ENCODE measurements around the gene PDE8A.
"Not testable (repeated sequence)": the region's sequence is repeated elsewhere in the genome, so short reads cannot be mapped to it uniquely, and the experiment has no call there.

The PDE8A gene

DNA sequence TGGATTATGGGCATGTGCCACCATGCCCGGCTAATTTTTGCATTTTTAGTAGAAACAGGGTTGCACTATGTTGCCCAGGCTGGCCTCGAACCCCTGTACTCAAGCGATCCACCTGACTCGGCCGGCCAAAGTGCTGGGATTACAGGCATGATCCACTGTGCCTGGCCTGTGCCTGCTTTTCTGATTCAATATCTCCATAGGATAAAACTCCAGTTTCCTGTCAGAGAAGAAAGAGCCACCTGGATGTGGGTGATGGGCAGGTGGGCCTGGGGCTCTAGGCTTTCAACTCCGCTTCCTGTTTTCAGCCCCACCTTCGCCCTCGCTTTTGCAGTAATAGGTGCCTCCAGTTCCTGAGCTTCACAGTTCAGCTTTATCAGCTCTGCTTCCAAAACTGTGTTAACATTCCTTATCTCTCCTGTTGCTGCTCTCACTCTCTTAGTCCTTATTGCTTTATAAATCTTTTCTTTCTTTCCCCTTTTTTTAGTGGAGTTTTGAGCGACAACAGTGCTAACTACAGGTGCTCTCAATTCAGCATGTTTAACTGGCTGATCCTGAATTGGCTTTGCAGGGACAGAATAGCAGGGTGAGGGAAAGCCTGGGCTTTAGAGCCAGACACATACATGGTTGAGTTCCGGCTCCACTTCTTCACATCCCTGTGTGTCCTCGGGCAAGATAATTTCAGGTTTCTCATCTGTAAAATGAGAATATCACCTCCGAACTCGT is 21.1 kb upstream of the PDE8A start:
- no peak for DNase-seq (ENCODE audit: low read depth, low spot score)

DNA sequence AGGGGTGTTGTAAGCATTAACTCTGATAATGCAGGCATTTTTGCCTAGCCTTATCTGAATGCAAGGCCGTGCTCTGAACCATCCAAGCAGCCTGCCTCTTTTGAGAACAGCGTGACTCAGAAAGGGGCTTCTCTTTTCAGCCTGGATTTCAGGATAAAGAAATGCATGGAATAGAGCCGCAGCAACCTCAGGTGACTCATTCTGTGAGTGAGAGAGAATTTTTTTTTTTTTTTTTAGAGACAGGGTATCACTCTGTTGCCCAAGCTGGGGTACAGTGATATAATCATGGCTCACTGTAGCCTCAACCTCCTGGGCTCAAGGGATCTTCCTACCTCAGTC is 20.6 kb upstream of the PDE8A start:
- DNase-seq (ENCODE audit: low read depth, low spot score): no peak

DNA sequence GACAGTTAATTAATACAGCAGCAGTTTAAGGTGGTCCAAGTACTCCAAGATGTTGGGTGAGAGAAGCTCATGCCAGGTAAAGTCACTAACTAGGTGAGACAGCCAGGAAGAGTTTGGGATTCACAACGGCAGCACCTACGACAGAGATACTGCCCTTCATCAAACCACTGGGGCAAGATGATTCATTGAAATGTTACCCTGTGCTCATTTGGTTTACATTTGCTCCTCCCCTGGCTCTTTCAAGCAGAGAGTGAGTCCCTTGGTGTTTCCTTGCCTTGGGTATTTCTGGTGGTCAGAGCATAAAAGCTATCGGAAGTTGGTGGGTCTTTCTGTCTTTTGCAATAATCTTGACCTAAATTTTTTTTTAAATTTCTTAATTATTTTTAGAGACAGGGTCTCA is 19.9 kb upstream of the PDE8A start:
- DNase-seq (ENCODE audit: low read depth, low spot score): no peak

DNA sequence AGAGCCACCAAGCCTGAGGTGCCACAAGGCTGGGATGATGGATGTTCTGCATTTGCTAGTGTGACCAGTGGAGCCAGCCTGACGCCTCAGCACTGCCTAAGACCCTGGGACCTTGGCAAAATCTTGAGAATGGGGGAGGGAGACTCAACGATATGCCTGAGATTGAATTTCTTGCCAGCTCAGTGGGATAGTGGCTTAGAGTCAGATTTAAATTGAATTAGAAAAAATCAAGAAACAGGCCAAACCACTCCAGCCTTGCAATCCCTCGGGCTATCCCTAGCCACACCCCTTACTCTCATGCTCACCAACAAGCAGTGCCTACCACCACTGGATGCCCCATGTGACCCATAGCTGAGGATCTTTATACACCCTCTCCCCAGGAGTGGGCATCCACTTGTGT is 18.7 kb upstream of the PDE8A start:
- no peak for DNase-seq (ENCODE audit: low read depth, low spot score)

DNA sequence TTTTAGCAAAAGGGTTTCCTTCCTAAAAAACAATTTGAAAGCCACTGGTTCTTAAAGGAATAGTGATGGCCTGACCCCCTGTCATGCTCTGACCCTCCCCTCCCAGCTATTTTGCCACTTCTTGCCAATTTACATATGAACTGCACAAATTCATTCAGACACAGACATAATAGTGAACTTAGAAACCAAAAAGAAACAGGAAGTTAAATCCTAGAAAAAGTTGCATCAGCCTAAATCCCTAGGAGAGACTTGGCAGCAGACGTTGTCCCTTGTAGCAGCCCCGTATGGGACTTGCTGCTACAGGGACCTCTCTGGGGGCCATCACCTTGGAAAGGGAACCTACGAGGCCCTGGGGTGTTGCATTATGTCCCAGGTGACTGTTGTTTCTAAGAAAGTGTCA is 14.3 kb upstream of the PDE8A start:
- no peak for DNase-seq (ENCODE audit: low read depth, low spot score)

DNA sequence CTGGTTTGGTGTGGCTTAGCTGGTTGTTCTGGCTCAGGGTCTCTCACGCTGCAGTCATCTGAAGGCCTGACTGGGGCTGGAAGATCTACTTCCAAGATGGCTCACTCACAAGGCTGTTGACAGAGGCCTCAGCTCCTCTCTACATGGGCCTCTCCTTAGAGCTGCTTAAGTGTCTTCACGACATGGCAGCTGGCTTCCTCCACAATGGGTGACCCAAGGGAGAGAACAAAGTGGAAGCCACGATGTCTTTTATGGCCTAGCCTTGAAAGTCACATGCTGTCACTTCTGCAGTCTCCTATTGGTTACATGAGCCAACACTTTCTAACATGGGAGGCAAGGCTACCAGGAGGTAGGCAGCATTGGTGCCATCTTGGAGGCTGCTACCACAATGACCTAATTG is 13.4 kb upstream of the PDE8A start:
- DNase-seq (ENCODE audit: low read depth, low spot score): no peak

DNA sequence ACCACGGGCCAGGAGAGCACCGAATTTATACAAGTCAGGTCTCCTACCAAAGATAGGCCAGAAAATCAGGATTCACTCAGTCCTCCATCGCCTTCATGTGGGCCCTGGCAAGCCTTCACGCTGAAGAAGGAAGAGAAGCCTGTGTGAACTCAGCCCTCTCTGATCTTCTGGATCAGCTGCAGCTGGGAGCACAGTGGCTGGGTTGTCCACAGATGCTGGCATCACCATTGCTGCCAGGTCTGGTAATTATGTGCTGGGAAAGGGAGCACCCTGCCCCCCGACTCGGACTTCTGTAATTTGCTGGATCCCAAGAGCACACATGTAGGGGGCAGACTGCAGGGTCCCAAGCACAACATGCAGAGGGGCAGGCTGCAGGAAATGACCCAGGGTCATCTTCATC is 12.4 kb upstream of the PDE8A start:
- no peak for DNase-seq (ENCODE audit: low read depth, low spot score)

DNA sequence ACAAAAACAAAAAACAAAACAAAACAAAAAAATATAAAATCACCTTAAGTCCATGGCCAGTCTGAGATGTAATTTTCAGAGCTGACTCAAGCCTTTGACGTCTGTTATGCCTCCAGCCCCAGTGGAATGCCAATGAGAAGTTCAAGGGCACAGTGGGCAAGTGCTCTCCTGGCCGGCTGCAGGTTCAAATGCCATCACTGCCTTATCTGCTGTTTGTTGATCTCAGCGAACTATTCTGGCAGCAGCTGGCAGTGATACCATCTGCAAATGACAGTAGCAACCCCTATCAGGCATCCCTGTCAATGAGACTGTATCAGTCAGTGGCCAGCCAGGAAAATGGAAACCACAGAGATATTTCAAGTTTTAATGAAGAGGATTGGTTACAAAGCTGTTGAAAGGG is 10.8 kb upstream of the PDE8A start:
- no peak for DNase-seq (ENCODE audit: low read depth, low spot score)

DNA sequence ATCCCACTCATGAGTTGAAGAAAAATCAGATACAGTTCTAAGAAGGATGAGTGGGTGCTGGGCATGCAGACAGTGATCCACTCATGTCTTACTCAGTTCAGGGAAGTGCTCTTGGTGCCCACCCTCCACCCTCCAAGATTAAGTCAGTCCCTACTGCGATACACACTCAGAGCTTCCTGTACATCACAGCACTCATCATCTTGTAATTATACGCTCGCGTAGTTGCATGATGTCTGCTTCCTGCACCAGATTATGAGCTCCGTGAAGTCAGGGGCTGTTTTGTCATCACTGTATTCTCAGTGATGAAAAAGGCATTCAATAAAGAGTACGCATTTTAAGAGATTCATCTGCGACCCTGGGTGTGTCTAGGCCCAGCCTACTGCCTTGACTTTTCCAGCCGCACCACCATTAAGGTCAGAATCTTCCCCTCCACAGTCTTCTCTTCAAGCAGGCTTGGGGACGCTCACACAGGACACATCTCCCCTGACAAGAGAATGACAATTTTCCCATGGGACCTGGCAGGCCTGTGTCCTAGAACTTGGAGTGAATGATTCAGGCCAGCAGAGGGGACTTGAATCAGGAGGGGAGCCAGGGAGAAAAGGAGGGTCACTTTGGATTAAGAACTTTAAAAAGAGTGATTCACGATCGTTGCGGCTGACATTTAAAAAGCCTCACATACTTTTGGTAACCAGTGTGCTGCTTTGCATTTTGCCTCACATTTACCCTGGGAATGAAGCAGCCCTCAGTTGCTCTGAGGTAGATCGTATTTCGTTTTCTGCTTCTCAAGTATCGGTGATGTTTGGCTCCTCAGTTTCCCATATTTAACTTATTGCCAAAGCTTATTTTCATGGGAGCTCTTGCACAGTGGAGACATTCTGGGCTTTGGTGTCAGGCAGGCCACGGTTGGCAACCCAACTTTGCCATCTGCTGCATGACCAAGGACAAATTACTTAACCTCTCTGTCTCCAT is 7.9 kb upstream of the PDE8A start:
- no peak for DNase-seq (ENCODE audit: low read depth, low spot score)

DNA sequence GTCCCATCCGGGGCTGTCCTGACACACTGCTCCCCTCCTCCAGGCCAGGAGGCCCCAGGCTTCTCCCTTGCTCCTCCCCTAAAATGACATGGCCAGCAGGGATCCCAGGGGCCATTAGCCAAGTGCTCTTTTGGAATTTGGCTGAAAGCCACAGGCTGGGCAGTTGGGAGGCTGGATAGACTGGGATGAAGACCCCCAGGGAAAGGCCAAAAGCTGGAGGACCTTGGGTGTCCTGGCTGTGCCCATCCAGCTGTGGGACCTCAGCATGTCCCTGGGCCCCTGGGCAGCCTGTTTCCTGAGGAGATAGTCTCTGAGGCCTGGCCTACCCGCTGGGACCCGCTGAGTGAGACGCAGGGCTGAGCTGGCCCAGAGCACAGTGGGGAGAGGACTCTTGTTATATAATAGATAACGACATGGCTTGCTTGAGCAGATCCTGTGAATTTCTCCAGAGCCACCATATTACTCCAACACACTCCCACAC is 5.7 kb upstream of the PDE8A start:
- no peak for DNase-seq (ENCODE audit: low read depth, low spot score)

DNA sequence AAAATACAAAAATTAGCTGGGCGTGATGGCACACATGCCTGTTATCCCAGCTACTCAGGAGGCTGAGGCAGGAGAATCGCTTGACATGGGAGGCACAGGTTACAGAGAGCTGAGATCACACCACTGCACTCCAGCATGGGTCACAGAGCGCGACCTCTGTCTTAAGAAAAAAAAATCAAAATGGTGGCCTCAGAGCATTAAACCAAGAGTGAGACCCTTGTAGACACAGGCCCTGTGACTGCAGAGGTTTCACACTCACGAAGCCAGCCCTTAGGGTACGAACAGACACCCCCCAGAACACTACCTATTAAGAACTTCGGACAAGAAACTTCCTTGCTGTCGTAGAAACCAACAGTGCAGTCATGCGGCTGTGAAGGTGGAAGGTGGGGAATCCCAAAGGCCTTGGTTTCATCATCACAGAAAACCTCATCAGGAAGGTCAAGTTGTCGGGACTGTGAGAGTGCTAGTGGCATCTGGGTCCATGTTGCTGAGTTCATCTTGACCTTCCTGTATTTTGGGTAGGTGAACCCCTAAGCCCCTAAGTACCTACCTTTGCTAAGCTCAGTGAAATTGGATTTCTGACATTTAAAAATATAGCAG is 4.8 kb upstream of the PDE8A start:
- DNase-seq (ENCODE audit: low read depth, low spot score): no peak

DNA sequence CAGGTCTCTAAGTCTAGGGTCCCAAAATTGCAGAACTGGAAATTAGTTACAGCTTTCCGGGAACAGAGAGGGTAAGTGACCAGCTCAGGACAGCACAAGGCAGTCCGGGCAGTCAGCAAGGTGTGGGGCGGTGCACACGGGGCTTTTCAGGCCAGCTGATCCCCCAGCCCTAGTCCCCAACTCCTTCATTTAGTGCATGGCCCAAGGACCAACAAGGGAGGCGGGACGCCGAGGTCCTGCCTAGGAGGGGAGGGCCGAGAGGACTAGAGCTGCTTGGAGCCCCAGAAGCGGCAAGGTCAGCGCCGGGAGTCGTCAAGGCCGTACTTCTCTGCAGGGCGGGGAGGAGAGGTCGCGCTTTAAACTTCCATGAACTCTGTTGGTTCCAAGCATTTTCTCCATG is 2.0 kb upstream of the PDE8A start:
- no peak for DNase-seq (ENCODE audit: low read depth, low spot score)

DNA sequence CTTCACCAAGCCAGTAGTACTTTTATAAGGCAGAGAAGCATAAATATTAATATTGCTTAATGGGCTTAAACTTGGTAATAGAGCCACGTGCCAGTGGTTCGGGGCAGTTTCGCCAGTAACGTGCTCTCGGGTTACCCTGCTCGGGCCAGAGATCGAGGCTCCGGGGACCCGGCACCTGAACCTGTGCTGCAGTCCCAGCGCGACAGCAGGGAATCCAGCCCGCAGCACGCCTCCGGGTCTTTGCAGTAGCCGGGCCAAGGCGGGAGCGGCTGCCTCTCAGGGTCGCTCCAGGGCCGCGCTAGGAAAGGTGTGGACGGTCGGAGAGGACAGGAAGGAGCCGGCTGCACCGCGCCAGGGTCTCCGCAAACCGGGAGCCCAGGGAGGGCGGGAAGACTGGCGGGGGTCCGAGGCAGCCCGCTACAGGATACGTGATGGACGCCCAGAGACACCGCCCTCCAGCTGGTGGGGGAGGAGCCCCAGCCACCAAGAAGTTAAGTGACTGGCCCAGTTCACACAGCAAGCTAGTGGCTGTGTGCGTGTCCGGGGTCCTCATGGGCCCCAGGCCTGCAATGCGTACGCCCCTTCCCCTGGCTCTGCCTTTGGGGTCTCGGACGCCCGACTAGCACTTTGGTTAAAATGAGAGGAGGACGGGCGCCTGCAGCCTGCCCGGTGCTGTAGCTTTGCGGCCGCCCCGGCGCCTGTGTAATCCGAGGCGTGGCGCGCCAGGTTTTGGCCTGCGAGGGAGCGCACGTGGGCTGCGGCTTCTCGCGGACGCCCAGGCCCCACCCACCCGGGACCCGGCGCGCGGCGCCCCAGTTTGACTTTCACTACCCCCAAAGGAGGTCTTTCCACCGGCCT is 1.2 kb upstream of the PDE8A start:
- peak; percentile 56 for DNase-seq (ENCODE audit: low read depth, low spot score)

DNA sequence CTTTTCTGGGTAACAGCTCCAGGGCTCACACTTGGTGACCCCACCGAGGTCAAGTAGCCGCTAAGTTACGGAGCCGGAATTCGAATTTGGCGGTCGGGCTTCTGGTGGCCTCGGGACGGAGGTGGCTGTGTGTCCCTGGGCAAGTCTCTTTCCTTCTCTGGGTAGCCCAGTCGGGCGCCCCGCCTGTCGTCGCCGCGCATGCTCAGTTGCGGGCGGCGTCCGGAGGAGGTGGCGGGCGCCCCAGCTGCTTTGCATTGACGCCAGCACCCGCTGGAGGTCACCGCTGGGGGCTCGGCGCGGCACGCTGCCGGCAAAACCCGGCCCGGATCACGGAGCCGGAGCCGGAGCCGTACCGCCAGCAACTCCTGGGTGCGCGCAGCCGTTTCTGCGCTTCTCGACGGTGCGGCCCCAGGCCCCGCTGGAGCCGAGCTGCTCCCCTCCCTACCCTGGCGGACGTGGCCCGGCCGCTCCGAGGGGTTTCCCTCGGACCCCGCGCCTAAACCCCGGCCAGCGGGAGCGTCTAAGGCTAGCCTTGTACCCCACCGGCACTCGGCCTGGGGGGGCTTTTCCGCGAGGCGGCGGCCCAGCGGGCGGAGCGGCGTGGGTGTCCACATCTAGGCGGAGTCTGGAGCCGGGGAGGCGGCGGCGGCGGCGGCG is 474 bp upstream of the PDE8A start:
- DNase-seq (ENCODE audit: low read depth, low spot score): peak; percentile 70

DNA sequence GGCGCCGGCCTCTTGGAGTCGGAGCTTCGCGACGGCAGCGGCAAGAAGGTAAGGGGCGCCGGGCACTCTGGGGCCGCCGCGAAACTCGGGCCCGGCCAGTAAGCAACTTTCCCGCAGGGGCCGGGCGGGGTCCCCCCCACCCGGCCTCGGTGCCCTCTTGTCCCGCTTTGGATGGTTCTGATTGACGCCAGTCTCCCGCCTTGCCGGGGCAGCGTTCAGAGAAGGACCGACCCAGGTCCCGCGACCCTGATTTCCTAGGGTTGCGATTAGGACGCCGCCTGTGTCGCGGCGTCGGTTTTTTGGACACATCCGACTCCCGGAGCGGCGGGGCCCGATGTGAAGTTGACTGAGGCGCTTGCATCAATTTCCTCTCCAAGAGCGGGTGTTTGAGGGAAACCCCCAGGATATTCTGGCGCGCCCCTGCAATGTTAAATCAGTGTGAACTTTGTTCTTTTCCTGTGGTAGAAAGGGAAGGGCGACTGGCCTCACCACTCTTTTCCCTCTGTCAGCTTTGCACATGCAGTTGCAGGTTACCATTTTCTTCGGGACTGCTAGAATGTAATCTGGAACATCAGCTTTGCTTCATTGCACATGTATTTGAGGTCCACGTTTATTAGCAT is 755 bp downstream of the PDE8A start:
- DNase-seq (ENCODE audit: low read depth, low spot score): no peak

DNA sequence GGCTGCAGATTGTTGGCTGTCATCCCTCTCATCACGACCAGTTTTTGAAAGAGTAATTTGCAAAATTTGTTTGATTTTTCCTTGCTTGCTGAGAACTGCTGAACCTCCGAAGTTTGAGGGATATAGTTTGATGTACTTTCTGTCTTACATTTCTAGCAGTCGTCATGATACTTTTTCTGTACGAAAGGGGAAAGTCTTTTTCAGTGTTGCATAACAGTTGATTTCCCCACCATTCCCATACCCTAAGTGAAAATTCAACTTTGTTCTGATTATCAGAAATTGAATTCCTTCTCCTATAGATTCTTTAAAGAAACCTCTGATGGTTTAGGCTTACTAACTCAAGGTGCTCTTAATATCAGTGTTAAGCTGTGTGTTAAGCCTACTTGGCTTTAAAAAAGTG is 1.6 kb downstream of the PDE8A start:
- DNase-seq (ENCODE audit: low read depth, low spot score): no peak

DNA sequence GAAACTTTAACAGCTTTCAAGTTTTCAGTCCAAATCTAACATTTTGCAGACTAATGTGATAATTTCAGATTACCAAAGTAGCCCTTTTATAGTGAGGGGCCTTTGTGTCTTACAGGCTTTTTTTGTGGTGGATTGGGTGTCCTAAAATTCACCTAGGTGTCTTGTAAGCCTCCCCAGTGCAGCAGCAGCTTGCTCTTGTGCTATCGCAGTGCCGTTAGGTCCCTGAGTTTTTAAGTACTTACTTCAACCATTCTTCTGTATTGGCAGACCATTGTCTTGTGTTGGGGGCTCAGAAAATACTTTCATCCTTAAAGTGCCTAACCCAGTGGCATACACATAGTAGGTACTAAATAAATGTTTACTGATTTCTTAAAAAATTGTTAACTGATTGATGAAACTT is 2.1 kb downstream of the PDE8A start:
- DNase-seq (ENCODE audit: low read depth, low spot score): no peak

DNA sequence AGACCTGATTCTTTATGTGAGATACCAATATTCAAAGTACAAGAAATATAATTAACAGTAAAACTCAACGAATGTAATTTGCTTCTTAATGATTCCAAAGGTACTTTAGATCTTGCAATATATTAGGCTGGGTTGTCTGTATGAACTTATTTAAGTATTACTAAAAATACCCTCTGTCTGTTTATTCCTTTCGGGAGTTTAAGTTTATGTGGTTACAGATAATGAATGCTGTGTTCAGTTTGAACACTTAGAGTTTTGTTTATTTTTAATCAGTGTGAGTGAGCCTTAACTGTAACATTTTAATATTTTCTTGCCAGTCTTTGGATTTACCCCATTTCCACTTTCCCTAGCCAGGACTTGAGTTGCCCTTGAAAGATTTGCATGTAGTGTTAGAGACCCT is 3.5 kb downstream of the PDE8A start:
- DNase-seq (ENCODE audit: low read depth, low spot score): no peak

DNA sequence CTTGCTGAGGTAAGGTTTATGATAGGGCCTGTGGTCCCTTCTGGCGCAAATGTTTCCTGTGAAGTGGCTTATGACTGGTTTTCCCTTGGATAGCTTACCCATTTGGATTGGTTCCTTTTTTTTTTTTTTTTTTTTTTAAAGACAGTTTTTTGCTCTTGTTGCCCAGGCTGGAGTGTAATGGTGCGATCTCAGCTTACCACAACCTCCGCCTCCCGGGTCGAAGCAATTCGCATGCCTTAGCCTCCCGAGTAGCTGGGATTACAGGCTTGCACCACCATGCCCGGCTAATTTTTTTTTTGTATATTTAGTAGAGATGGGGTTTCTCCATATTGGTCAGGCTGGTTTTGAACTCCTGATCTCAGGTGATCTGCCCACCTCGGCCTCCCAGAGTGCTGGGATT is 5.7 kb downstream of the PDE8A start:
- DNase-seq (ENCODE audit: low read depth, low spot score): not testable (repeated sequence)

DNA sequence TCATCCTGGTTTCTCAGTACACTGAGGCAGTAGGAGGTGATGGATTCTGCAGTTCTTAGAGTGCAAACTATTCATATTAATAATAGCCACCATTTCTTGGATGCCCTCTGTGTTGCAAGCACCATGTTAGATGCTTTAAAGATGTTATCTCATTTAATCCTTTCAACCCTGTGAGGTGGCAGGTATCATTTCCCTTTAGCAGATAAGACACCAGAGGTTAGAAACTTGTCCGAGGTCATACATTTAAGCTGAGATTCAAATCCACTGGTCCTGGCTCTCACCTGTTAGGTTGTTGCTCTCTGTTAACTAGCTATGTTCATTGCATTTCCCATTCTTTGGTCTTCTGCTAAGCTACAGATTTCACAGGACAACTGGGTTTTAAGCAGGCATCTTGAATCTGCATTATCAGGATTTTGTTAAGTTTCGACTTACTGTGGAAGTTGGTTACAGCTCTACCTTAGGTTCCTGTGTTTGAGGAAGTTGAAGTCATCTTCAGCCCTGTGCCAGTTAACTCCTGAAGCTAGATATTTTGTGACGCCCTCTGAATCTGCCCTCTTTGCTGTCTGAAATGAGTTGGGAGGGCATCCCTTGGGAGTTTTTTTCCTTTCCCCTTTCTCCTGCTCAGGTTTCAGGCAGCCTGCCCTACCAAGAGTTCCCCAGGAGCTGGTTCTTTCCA is 6.4 kb downstream of the PDE8A start:
- DNase-seq (ENCODE audit: low read depth, low spot score): no peak
